Neural cell (in vitro differentiated cells): ENCODE data around the gene AKT1. TPM values are rescaled to one million over a fixed set of nuclear protein-coding genes. Genes with fewer than 3 reads are reported as not detected.

Experiments
- H2AFZ ChIP-seq: fragments of 200-600, 300-800 bp; sonication (generic), shearing (Covaris generic); 2 replicates; pipeline ENCODE4 v1.6.0; 2014; ENCODE audit warnings: low read depth, mild to moderate bottlenecking, antibody characterized with exemption, low read length, moderate library complexity
- H3F3A ChIP-seq: fragments of 200-600 bp; shearing (Covaris generic); 2 replicates; pipeline ENCODE4 v1.6.1; 2016; ENCODE audit warnings: mild to moderate bottlenecking, moderate library complexity, mixed read lengths, antibody characterized with exemption, low read length; ENCODE audit not compliant: insufficient read depth, poor library complexity, severe bottlenecking
- H3K27ac ChIP-seq: fragments of 200-600, 300-800 bp; sonication (generic), shearing (Covaris generic); 2 replicates; pipeline ENCODE4 v1.5.1; 2014; ENCODE audit warnings: mild to moderate bottlenecking, low read length, moderate library complexity
- H3K27me3 ChIP-seq: fragments of 300-800, 200-600 bp; sonication (generic), shearing (Covaris generic); 2 replicates; pipeline ENCODE4 v1.6.0; 2014; ENCODE audit warnings: mild to moderate bottlenecking, low read depth, low read length, moderate library complexity; ENCODE audit not compliant: insufficient read depth
- H3K36me3 ChIP-seq: fragments of 300-800, 200-600 bp; sonication (generic), shearing (Covaris generic); 2 replicates; pipeline ENCODE4 v1.5.1; 2014; ENCODE audit warnings: mild to moderate bottlenecking, antibody characterized with exemption, low read length, moderate library complexity; ENCODE audit not compliant: insufficient read depth
- H3K4me2 ChIP-seq: fragments of 300-800, 200-600 bp; sonication (generic), shearing (Covaris generic); 2 replicates; pipeline ENCODE4 v1.6.0; 2014; ENCODE audit warnings: mild to moderate bottlenecking, low read length
- H3K4me3 ChIP-seq: fragments of 300-800, 200-600 bp; sonication (generic), shearing (Covaris generic); 2 replicates; pipeline ENCODE4 v1.5.1; 2014; ENCODE audit warnings: mild to moderate bottlenecking, low read length, moderate library complexity
- H3K79me2 ChIP-seq: fragments of 200-600 bp; shearing (Covaris generic); replicated peaks from 2 replicates; pipeline ENCODE4 v1.6.0; 2014; ENCODE audit warnings: mild to moderate bottlenecking, low read length, moderate library complexity; ENCODE audit not compliant: insufficient read depth
- H3K9ac ChIP-seq: fragments of 300-800, 200-600 bp; sonication (generic), shearing (Covaris generic); 2 replicates; pipeline ENCODE4 v1.6.1; 2016; ENCODE audit warnings: mild to moderate bottlenecking, low read length, mixed read lengths
- H3K9me2 ChIP-seq: fragments of 200-600 bp; shearing (Covaris generic); 2 replicates; pipeline ENCODE4 v1.6.1; 2016; ENCODE audit warnings: mild to moderate bottlenecking, low read length, mixed read lengths; ENCODE audit not compliant: insufficient read depth
- H3K9me3 ChIP-seq: fragments of 200-600, 300-800 bp; sonication (generic), shearing (Covaris generic); 2 replicates; pipeline ENCODE4 v1.6.1; 2016; ENCODE audit warnings: mild to moderate bottlenecking, mixed run types, low read length, moderate library complexity, mixed read lengths
- H4K20me1 ChIP-seq: fragments of 200-600 bp; shearing (Covaris generic); 2 replicates; pipeline ENCODE4 v1.6.1; 2016; ENCODE audit warnings: mild to moderate bottlenecking, mixed run types; ENCODE audit not compliant: insufficient read depth
- EP300 ChIP-seq: fragments of 450-650 bp; conservative IDR thresholded peaks from 2 replicates; pipeline ENCODE4 v1.6.1; 2014; ENCODE audit warnings: antibody characterized with exemption, mild to moderate bottlenecking, moderate library complexity; ENCODE audit not compliant: poor library complexity, severe bottlenecking
- EZH2 ChIP-seq: fragments of 200-600, 300-800 bp; shearing (Covaris generic), sonication (generic); IDR thresholded peaks from 2 replicates; pipeline ENCODE4 v1.6.1; 2014; ENCODE audit warnings: antibody characterized with exemption, low read length, borderline replicate concordance, mild to moderate bottlenecking; ENCODE audit not compliant: insufficient read depth, poor library complexity, severe bottlenecking
- MXI1 ChIP-seq: fragments of 450-650 bp; conservative IDR thresholded peaks from 2 replicates; pipeline ENCODE4 v1.6.1; 2014; ENCODE audit warnings: antibody characterized with exemption, mild to moderate bottlenecking; ENCODE audit not compliant: poor library complexity, severe bottlenecking
- POLR2AphosphoS5 ChIP-seq: IDR thresholded peaks from 2 replicates; pipeline ENCODE4 v1.6.1; 2012
- RAD21 ChIP-seq: fragments of 450-650 bp; conservative IDR thresholded peaks from 2 replicates; pipeline ENCODE4 v1.6.1; 2014; ENCODE audit warnings: antibody characterized with exemption, mild to moderate bottlenecking, moderate library complexity
- SMC3 ChIP-seq: fragments of 450-650 bp; conservative IDR thresholded peaks from 2 replicates; pipeline ENCODE4 v1.6.1; 2014; ENCODE audit warnings: antibody characterized with exemption, mild to moderate bottlenecking, moderate library complexity; ENCODE audit not compliant: poor library complexity
- TAF1 ChIP-seq: IDR thresholded peaks from 2 replicates; pipeline ENCODE4 v1.6.1; 2012; ENCODE audit warnings: low read depth
- polyA plus RNA-seq: library from polyadenylated mRNA; depleted of rRNA; stranded (reverse); fragments of >200 nt; gene quantifications from 2 replicates; pipeline ENCODE4 v1.2.3, GENCODE V29; 2014
- TF ChIP-seq, protein P1 (sequence below): IDR thresholded peaks from 2 replicates; pipeline ENCODE4 v1.6.1; 2012; ENCODE audit warnings: borderline replicate concordance
- TF ChIP-seq, protein P2 (sequence below): fragments of 450-650 bp; IDR thresholded peaks from 2 replicates; pipeline ENCODE4 v1.5.1; 2014; ENCODE audit warnings: antibody characterized with exemption, mild to moderate bottlenecking, moderate library complexity; ENCODE audit not compliant: poor library complexity, severe bottlenecking

The AKT1 gene
- polyA plus RNA-seq, 1 donor from 2014 or later: 159 TPM

DNA sequence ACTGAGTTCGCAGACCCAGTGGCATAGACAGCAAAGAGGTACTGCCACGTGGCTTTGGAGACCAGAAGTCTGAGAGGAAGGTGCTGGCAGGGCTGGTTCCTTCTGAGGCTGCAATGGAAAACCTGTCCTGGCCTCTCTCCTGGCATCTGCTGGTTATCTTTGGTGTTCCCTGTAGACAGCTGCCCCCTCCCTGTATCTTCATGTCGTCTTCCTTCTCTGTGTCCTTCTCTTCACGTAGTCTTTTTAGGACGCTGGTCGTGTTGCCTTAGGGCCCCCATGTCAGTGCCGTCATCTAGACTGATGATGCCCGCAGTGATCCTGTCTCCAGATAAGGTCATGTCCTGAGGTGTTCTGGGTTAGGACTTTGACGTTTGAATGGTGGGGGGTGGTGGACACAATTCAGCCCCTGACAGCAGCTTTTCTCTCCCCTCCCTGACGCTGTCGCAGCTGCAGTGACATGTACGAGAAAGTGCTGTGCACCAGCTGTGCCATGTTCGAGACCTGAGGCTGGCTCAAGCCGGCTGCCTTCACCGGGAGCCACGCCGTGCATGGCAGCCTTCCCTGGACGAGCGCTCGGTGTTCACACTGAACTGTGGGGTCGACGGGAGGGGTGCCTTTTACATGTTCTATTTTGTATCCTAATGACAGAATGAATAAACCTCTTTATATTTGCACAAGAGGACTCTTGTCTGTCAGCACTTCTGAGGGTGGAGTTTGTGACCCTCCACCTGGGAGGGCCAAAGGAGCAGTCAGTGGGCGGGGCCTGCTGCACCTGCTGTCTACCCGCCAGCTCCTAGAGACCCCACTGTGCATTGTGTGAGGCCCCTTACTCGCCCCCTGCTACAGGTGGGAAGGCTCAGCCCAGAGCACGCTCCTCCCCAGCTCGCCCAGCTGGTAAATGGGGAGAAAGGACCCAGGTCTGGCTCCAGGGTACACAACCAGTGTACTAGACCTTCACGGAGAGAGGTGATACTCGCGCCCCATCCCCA lies 36.3 kb downstream of the AKT1 start:
- Histone ChIP-seq H3K9ac (no peak overlapping the region), H3F3A (no peaks in the 10 kb centered on the region), H3K27ac (no peak overlapping the region), H3K9me2 (no peaks in the 10 kb centered on the region), H3K9me3 (no peaks in the 10 kb centered on the region), H4K20me1 (no peaks in the 10 kb centered on the region), H3K36me3 (no peaks in the 10 kb centered on the region), H3K27me3 (no peaks in the 10 kb centered on the region), H3K4me2 (no peak overlapping the region), H3K79me2 (peaks cover 8% of the 10 kb centered on the region), H3K4me3 (no peak overlapping the region), H2AFZ (no peak overlapping the region)
- TF ChIP-seq POLR2AphosphoS5: no peak
- TF ChIP-seq, protein P1, sequence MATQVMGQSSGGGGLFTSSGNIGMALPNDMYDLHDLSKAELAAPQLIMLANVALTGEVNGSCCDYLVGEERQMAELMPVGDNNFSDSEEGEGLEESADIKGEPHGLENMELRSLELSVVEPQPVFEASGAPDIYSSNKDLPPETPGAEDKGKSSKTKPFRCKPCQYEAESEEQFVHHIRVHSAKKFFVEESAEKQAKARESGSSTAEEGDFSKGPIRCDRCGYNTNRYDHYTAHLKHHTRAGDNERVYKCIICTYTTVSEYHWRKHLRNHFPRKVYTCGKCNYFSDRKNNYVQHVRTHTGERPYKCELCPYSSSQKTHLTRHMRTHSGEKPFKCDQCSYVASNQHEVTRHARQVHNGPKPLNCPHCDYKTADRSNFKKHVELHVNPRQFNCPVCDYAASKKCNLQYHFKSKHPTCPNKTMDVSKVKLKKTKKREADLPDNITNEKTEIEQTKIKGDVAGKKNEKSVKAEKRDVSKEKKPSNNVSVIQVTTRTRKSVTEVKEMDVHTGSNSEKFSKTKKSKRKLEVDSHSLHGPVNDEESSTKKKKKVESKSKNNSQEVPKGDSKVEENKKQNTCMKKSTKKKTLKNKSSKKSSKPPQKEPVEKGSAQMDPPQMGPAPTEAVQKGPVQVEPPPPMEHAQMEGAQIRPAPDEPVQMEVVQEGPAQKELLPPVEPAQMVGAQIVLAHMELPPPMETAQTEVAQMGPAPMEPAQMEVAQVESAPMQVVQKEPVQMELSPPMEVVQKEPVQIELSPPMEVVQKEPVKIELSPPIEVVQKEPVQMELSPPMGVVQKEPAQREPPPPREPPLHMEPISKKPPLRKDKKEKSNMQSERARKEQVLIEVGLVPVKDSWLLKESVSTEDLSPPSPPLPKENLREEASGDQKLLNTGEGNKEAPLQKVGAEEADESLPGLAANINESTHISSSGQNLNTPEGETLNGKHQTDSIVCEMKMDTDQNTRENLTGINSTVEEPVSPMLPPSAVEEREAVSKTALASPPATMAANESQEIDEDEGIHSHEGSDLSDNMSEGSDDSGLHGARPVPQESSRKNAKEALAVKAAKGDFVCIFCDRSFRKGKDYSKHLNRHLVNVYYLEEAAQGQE: no peak
- TF ChIP-seq EP300: no peak
- no peak for TF ChIP-seq EZH2
- TF ChIP-seq, protein P2, sequence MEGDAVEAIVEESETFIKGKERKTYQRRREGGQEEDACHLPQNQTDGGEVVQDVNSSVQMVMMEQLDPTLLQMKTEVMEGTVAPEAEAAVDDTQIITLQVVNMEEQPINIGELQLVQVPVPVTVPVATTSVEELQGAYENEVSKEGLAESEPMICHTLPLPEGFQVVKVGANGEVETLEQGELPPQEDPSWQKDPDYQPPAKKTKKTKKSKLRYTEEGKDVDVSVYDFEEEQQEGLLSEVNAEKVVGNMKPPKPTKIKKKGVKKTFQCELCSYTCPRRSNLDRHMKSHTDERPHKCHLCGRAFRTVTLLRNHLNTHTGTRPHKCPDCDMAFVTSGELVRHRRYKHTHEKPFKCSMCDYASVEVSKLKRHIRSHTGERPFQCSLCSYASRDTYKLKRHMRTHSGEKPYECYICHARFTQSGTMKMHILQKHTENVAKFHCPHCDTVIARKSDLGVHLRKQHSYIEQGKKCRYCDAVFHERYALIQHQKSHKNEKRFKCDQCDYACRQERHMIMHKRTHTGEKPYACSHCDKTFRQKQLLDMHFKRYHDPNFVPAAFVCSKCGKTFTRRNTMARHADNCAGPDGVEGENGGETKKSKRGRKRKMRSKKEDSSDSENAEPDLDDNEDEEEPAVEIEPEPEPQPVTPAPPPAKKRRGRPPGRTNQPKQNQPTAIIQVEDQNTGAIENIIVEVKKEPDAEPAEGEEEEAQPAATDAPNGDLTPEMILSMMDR: no peak
- TF ChIP-seq MXI1: no peak
- no peak for TF ChIP-seq TAF1
- TF ChIP-seq RAD21: no peak
- no peak for TF ChIP-seq SMC3

DNA sequence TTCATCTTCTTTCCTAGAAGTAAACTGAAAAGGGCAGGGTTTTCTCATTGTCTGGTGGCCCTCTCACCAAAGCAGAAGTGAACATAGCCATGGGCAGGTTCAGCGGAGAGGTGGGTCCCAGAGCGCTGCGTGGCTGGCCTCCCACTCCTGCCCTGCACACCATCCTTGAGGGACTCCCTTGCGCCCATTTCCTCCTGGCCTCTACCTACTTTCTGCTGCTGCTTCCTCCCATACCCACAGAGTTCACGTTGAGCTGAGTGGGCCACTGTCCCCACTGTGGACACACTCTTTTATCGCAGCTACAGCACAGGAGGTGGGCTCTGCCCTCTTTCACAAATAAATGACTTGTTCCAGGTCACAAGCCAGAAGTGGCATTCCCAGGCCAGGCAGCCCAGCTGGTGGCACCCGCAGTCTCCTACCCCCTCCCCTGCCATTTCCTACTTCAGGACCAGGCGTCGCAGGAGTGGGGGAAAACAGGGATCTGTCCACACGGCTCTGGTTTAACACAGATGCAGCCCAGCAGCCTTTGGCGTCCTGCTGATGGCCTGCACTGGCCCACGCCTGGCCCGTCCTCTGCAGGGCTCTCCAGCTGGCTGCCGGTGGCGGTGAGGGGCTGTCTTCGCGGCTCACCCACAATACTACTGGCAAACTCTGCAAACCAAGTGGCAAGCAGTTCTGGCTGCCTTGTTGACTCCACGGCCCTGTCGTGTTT lies 37.7 kb downstream of the AKT1 start:
- TF ChIP-seq, protein P1: no peak
- no peak for TF ChIP-seq SMC3
- no peak for TF ChIP-seq MXI1
- no peak for TF ChIP-seq EZH2
- TF ChIP-seq POLR2AphosphoS5: no peak
- TF ChIP-seq, protein P2: no peak
- no peak for TF ChIP-seq TAF1
- no peak for TF ChIP-seq EP300
- TF ChIP-seq RAD21: no peak
- H3K79me2 ChIP-seq: peaks cover 20% of the 10 kb centered on the region
- H3K36me3 ChIP-seq: no peaks in the 10 kb centered on the region

More for the DNA sequence above, 37.7 kb downstream of the AKT1 start:
- Histone ChIP-seq H4K20me1 (no peaks in the 10 kb centered on the region), H3K9me2 (no peaks in the 10 kb centered on the region), H2AFZ (no peak overlapping the region), H3K9ac (no peak overlapping the region), H3K4me2 (no peak overlapping the region), H3F3A (no peaks in the 10 kb centered on the region), H3K27ac (no peak overlapping the region), H3K4me3 (no peak overlapping the region), H3K9me3 (no peaks in the 10 kb centered on the region), H3K27me3 (no peaks in the 10 kb centered on the region)
